Neuron (in vitro differentiated cells): Measurements from ENCODE around the gene ACP4.
"Not testable (repeated sequence)": the region's sequence is repeated elsewhere in the genome, so short reads cannot be mapped to it uniquely, and the experiment has no call there.

ENCODE experiments used
- H2AFZ ChIP-seq: one replicate; pipeline ENCODE4 v1.6.1; 2013; ENCODE audit warnings: low read depth, mild to moderate bottlenecking, inconsistent platforms, low read length, moderate library complexity
- H3K27me3 ChIP-seq: one replicate; pipeline ENCODE4 v1.6.1; 2013; ENCODE audit warnings: low read length; ENCODE audit not compliant: insufficient read depth
- H3K36me3 ChIP-seq: one replicate; pipeline ENCODE4 v1.6.1; 2013; ENCODE audit warnings: low read length; ENCODE audit not compliant: insufficient read depth
- H3K4me1 ChIP-seq: one replicate; pipeline ENCODE4 v1.6.1; 2013; ENCODE audit warnings: low read length; ENCODE audit not compliant: insufficient read depth
- H3K4me3 ChIP-seq: 2 replicates; pipeline ENCODE4 v1.5.1; 2013; ENCODE audit warnings: mild to moderate bottlenecking, low read length, moderate library complexity
- H3K9me3 ChIP-seq: one replicate; pipeline ENCODE4 v1.6.1; 2013; ENCODE audit warnings: low read length

ACP4 gene

GRCh38 chr19:50779504-50780457 lies 10.4 kb upstream of the ACP4 start:
- H3K36me3 ChIP-seq: no peaks in the 10 kb centered on the region
- peaks cover 26% of the 10 kb centered on the region for H3K27me3 ChIP-seq
- H2AFZ ChIP-seq: no peak overlapping the region
- no peaks in the 10 kb centered on the region for H3K9me3 ChIP-seq
- H3K4me3 ChIP-seq: no peak overlapping the region
- peaks cover 18% of the 10 kb centered on the region for H3K4me1 ChIP-seq

GRCh38 chr19:50780753-50781435 lies 9.3 kb upstream of the ACP4 start:
- no peak overlapping the region for H3K4me3 ChIP-seq
- H3K9me3 ChIP-seq: no peaks in the 10 kb centered on the region
- H3K27me3 ChIP-seq: peaks cover 25% of the 10 kb centered on the region
- H2AFZ ChIP-seq: no peak overlapping the region
- peaks cover 22% of the 10 kb centered on the region for H3K4me1 ChIP-seq
- H3K36me3 ChIP-seq: no peaks in the 10 kb centered on the region

- not testable (repeated sequence) for H3K9me3 ChIP-seq, H3K36me3 ChIP-seq, H2AFZ ChIP-seq, H3K4me3 ChIP-seq
- peaks cover 11% of the 10 kb centered on the region for H3K27me3 ChIP-seq
- peaks cover 17% of the 10 kb centered on the region for H3K4me1 ChIP-seq
Measured at GRCh38 chr19:50783848-50784152, 6.4 kb upstream of the ACP4 start.

DNA sequence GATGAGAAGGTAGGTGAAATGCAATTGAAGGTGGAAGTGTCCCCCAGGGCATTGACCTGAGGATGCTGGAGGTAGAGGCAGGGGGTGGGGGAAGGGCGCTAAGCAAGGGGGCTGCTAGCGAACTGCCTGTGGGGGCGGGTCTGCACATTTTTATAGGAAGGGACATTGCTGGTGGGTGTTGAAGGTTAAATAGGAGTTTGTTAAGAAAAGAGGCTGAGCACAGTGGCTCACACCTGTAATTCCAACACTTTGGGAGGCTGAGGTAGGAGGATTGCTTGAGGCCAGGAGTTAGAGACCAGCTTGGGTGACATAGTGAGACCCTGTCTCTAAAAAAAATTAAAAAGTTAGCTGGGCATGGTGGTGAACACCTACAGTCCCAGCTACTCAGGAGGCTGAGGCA lies 5.5 kb upstream of the ACP4 start:
- Histone ChIP-seq H2AFZ (no peak overlapping the region), H3K27me3 (peaks cover 2% of the 10 kb centered on the region), H3K4me1 (peaks cover 17% of the 10 kb centered on the region), H3K36me3 (no peaks in the 10 kb centered on the region), H3K9me3 (no peaks in the 10 kb centered on the region), H3K4me3 (no peak overlapping the region)

- H2AFZ ChIP-seq: no peak overlapping the region
- H3K27me3 ChIP-seq: peaks cover 2% of the 10 kb centered on the region
- H3K36me3 ChIP-seq: no peaks in the 10 kb centered on the region
- H3K9me3 ChIP-seq: no peaks in the 10 kb centered on the region
- no peak overlapping the region for H3K4me3 ChIP-seq
- H3K4me1 ChIP-seq: peaks cover 17% of the 10 kb centered on the region
Measured at GRCh38 chr19:50785329-50785728, 4.9 kb upstream of the ACP4 start.

DNA sequence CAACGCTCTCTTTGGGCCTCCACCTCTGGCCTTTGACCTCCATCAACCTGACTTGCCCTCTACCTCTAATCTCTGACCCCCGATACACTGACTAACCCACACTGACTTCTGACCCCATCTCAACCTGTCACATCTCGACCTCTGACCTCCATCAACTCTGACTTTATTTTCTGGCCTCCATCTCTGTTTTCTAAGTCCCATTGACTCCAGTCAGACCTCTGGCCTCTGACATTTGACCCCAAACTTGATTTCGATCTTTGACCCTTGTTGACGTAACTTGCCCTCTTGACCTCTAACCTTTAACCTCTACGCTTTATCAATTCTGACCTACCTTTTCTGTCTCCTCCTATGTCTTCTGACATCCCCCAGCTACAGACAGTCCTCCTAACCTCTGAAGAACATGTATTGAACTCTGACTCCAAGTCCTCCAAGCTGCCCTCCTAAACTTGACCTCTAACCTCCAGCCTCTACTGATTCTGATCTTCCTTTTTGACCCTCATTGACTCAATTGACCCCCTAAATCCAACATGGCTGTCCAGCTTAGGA lies 780 bp downstream of the ACP4 start:
- peaks cover 4% of the 10 kb centered on the region for H3K4me1 ChIP-seq
- no peak overlapping the region for H2AFZ ChIP-seq
- peaks cover 5% of the 10 kb centered on the region for H3K36me3 ChIP-seq
- no peaks in the 10 kb centered on the region for H3K27me3 ChIP-seq
- H3K4me3 ChIP-seq: no peak overlapping the region
- no peaks in the 10 kb centered on the region for H3K9me3 ChIP-seq

GRCh38 chr19:50791594-50792271 lies 1.5 kb downstream of the ACP4 start:
- no peak overlapping the region for H2AFZ ChIP-seq
- no peak overlapping the region for H3K4me3 ChIP-seq
- H3K9me3 ChIP-seq: no peaks in the 10 kb centered on the region
- H3K4me1 ChIP-seq: no peaks in the 10 kb centered on the region
- no peaks in the 10 kb centered on the region for H3K27me3 ChIP-seq
- peaks cover 9% of the 10 kb centered on the region for H3K36me3 ChIP-seq

DNA sequence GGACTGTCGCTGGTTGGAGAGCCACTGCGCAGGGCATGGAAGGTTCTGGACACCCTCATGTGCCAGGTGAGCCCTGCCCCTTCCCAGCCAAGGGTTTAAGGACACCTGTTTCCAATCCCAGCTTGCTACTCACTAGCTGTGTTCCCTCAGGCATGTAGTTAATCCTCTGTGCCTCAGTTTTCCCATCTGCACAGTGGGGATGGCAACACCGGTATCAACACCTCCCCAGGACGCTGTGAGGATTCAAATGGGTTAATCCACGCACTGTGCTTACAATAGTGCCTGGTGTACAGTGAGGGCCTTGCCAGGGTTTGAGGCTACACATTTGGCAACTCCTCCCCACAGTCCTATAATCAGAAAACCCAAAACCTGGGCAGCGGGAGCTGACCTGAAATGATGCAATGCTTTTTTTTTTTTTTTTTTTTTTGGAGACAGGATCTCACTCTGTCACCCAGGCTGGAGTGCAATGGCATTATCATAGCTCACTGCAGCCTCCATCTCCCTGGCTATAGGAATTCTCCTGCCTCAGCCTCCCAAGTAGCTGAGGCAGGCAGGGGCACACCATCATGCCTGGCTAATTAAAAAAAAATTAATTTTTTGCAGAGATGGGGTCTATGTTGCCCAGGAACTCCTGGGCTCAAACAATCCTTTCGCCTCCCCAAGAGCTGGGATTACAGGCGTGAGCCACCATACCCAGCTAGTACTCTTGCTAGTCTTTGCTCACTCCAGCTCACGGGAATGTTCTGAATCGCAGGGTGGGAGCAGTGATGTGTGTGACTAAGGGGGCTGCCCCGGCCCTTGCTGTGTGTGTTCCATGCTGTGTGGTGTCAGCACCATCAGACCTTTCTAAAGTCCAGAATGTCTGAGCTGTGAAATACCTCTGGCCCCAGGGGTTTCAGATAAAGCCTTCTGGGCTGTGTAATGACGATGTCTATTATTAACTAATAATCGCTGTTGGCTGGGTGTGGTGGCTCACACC lies 2.3 kb downstream of the ACP4 start:
- H3K4me3 ChIP-seq: no peak overlapping the region
- H3K9me3 ChIP-seq: no peaks in the 10 kb centered on the region
- H2AFZ ChIP-seq: no peak overlapping the region

DNA sequence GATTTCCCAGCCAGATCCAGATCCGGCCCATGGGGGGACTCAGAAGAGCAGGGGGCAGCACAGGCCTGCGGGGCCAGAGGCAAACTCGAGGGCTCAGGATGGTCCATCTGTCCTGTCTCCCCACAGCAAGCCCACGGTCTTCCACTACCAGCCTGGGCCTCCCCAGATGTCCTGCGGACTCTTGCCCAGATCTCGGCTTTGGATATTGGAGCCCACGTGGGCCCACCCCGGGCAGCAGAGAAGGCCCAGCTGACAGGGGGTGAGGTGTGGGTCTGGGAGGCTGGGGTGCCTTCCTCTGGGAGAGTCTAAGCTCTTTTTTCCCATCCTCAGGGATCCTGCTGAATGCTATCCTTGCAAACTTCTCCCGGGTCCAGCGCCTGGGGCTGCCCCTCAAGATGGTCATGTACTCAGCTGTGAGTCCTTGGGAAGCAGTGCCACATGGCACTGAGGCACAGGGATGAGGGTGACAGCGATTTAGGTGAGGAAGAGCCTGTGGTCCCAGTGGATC lies 3.4 kb downstream of the ACP4 start:
- Histone ChIP-seq H3K27me3 (no peaks in the 10 kb centered on the region), H3K4me1 (no peaks in the 10 kb centered on the region), H3K36me3 (peaks cover 24% of the 10 kb centered on the region), H3K4me3 (no peak overlapping the region), H3K9me3 (no peaks in the 10 kb centered on the region), H2AFZ (no peak overlapping the region)

More for the DNA sequence above, 2.3 kb downstream of the ACP4 start:
- Histone ChIP-seq H3K36me3 (peaks cover 14% of the 10 kb centered on the region), H3K27me3 (no peaks in the 10 kb centered on the region), H3K4me1 (no peaks in the 10 kb centered on the region)

DNA sequence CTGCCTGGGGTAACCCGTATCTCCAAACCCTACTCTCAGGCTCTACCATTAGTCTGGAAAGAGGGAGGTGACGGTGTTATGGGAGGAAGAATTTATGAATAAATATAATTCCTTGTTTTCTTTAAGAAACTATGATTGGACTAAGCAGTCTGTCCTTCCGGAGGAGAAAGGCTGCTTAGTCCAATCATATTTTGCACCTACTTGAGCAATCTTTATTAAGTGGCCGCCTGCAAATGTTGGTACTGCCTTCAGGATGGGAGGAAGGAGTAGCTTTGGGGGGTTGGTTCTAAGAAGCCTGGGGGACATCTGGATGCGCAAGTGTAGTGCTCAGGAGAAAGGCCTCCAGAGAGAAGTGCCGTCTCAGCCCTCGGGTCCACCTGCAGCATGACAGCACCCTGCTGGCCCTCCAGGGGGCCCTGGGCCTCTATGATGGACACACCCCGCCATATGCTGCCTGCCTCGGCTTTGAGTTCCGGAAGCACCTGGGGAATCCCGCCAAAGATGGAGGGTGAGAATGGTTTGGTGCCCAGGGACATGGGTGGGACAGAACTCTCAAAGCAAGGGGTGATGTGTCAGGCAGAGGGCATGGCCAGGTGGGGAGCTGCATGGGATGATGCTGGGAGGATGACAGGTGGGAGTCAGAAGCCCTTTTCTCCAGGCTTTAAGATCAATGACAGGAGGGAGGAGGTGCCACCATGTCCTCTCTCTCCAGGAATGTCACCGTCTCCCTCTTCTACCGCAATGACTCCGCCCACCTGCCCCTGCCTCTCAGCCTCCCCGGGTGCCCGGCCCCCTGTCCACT lies 4.1 kb downstream of the ACP4 start:
- Histone ChIP-seq H3K4me3 (no peak overlapping the region), H3K9me3 (no peaks in the 10 kb centered on the region), H3K27me3 (no peaks in the 10 kb centered on the region), H2AFZ (no peak overlapping the region), H3K36me3 (peaks cover 31% of the 10 kb centered on the region), H3K4me1 (no peaks in the 10 kb centered on the region)

GRCh38 chr19:50794876-50795663 lies 4.9 kb downstream of the ACP4 start:
- peaks cover 39% of the 10 kb centered on the region for H3K36me3 ChIP-seq
- no peaks in the 10 kb centered on the region for H3K27me3 ChIP-seq
- H3K4me1 ChIP-seq: no peaks in the 10 kb centered on the region
- H3K9me3 ChIP-seq: no peaks in the 10 kb centered on the region
- H3K4me3 ChIP-seq: no peak overlapping the region
- no peak overlapping the region for H2AFZ ChIP-seq
